HepG2 (cell line): ENCODE results near the gene CARHSP1. TPM values are rescaled to one million over a fixed set of nuclear protein-coding genes. Genes with fewer than 3 reads are reported as not detected.

Experiments used
- ARID4A ChIP-seq: sonication (generic); formaldehyde crosslinking; IDR thresholded peaks from 2 replicates; pipeline ENCODE4 v1.5.0; 2020; ENCODE audit warnings: mild to moderate bottlenecking, missing genetic modification reagents, borderline replicate concordance
- ARNT2 ChIP-seq: sonication (generic); formaldehyde crosslinking; IDR thresholded peaks from 2 replicates; pipeline ENCODE4 v1.8.0; 2022; ENCODE audit warnings: mild to moderate bottlenecking, low read depth, missing genetic modification reagents, moderate library complexity
- DMAP1 ChIP-seq: IDR thresholded peaks from 2 replicates; pipeline ENCODE4 v1.6.1; 2016
- MYC ChIP-seq: sonication (generic); formaldehyde crosslinking; IDR thresholded peaks from 2 replicates; pipeline ENCODE4 v1.9.0; 2021; ENCODE audit warnings: missing genetic modification reagents, borderline replicate concordance
- NCOA5 ChIP-seq: sonication (generic); formaldehyde crosslinking; IDR thresholded peaks from 2 replicates; pipeline ENCODE4 v1.4.0; 2020; ENCODE audit warnings: missing genetic modification reagents
- NFKBIZ ChIP-seq: IDR thresholded peaks from 2 replicates; pipeline ENCODE4 v1.6.1; 2018; ENCODE audit warnings: missing genetic modification reagents, missing compliant biosample characterization
- PAF1 ChIP-seq: IDR thresholded peaks from 2 replicates; pipeline ENCODE4 v1.6.1; 2016; ENCODE audit warnings: missing genetic modification reagents, missing compliant biosample characterization
- PHF21A ChIP-seq: sonication (generic); formaldehyde crosslinking; IDR thresholded peaks from 2 replicates; pipeline ENCODE4 v1.5.0; 2020; ENCODE audit warnings: mild to moderate bottlenecking, missing genetic modification reagents
- RBM22 ChIP-seq: fragments of 200-400 bp; formaldehyde crosslinking; optimal IDR thresholded peaks from 2 replicates; pipeline ENCODE3; 2017; ENCODE audit warnings: mild to moderate bottlenecking, low read length, moderate library complexity
- SPEN ChIP-seq: sonication (generic); formaldehyde crosslinking; IDR thresholded peaks from 2 replicates; pipeline ENCODE4 v1.5.1; 2020; ENCODE audit warnings: low read depth, mild to moderate bottlenecking, missing genetic modification reagents
- ZNF224 ChIP-seq: sonication (generic); formaldehyde crosslinking; IDR thresholded peaks from 2 replicates; pipeline ENCODE4 v1.5.0; 2020; ENCODE audit warnings: mild to moderate bottlenecking, missing genetic modification reagents
- ZNF274 ChIP-seq: sonication (generic); formaldehyde crosslinking; IDR thresholded peaks from 2 replicates; pipeline ENCODE4 v1.5.1; 2020; ENCODE audit warnings: mild to moderate bottlenecking, missing genetic modification reagents
- ZNF431 ChIP-seq: sonication (generic); formaldehyde crosslinking; IDR thresholded peaks from 2 replicates; pipeline ENCODE4 v1.9.0; 2022; ENCODE audit warnings: missing genetic modification reagents, low read depth, mild to moderate bottlenecking, borderline replicate concordance
- ZNF784 ChIP-seq: sonication (generic); formaldehyde crosslinking; IDR thresholded peaks from 2 replicates; pipeline ENCODE4 v1.5.1; 2020; ENCODE audit warnings: missing genetic modification reagents, mild to moderate bottlenecking, borderline replicate concordance
- polyA plus RNA-seq, 8 experiments: library from polyadenylated mRNA; depleted of rRNA in 3 of 8; stranded (reverse) in 7 of 8; unstranded in 1 of 8; fragments of >200 nt; fragmentation: Illumina TruSeq in 4 of 8; extraction: Trizol in 4 of 8; gene quantifications; 2 replicates each; pipeline versions ENCODE4 v1.2.1 to v1.2.3, GENCODE V29; 2011 to 2016; ENCODE audit warnings: low read depth in 4 of 8, missing spikeins in 1 of 8, mixed read lengths in 1 of 8; ENCODE audit not compliant: insufficient read depth in 1 of 8
- total RNA-seq, 5 experiments: library from RNA; depleted of rRNA; stranded (reverse); fragments of >200 nt; fragmentation: Illumina TruSeq; extraction: Trizol; gene quantifications; 2 replicates each; pipeline ENCODE4 v1.2.3, GENCODE V29; 2016; ENCODE audit warnings: low read depth in 1 of 5
- TF ChIP-seq, protein P1 (sequence below): sonication (generic); formaldehyde crosslinking; IDR thresholded peaks from one replicate; pipeline ENCODE4 v1.5.1; 2020; ENCODE audit warnings: mild to moderate bottlenecking, missing genetic modification reagents; ENCODE audit errors: not compliant biosample characterization

CARHSP1 gene
- total and polyA plus RNA-seq, 2 of the 13 experiments (the other 11 are each of a cell fraction or from before 2014, with no cell fraction given): 173 to 345 TPM

GRCh38 chr16:8861563-8862308 lies 7.1 kb downstream of the CARHSP1 start (continued):
- no peak for TF ChIP-seq ZNF784 (CRISPR knock-in tag)
- peak; percentile 50 for TF ChIP-seq PHF21A (CRISPR knock-in tag)
- no peak for TF ChIP-seq MYC (CRISPR knock-in tag)
- TF ChIP-seq, protein P1, sequence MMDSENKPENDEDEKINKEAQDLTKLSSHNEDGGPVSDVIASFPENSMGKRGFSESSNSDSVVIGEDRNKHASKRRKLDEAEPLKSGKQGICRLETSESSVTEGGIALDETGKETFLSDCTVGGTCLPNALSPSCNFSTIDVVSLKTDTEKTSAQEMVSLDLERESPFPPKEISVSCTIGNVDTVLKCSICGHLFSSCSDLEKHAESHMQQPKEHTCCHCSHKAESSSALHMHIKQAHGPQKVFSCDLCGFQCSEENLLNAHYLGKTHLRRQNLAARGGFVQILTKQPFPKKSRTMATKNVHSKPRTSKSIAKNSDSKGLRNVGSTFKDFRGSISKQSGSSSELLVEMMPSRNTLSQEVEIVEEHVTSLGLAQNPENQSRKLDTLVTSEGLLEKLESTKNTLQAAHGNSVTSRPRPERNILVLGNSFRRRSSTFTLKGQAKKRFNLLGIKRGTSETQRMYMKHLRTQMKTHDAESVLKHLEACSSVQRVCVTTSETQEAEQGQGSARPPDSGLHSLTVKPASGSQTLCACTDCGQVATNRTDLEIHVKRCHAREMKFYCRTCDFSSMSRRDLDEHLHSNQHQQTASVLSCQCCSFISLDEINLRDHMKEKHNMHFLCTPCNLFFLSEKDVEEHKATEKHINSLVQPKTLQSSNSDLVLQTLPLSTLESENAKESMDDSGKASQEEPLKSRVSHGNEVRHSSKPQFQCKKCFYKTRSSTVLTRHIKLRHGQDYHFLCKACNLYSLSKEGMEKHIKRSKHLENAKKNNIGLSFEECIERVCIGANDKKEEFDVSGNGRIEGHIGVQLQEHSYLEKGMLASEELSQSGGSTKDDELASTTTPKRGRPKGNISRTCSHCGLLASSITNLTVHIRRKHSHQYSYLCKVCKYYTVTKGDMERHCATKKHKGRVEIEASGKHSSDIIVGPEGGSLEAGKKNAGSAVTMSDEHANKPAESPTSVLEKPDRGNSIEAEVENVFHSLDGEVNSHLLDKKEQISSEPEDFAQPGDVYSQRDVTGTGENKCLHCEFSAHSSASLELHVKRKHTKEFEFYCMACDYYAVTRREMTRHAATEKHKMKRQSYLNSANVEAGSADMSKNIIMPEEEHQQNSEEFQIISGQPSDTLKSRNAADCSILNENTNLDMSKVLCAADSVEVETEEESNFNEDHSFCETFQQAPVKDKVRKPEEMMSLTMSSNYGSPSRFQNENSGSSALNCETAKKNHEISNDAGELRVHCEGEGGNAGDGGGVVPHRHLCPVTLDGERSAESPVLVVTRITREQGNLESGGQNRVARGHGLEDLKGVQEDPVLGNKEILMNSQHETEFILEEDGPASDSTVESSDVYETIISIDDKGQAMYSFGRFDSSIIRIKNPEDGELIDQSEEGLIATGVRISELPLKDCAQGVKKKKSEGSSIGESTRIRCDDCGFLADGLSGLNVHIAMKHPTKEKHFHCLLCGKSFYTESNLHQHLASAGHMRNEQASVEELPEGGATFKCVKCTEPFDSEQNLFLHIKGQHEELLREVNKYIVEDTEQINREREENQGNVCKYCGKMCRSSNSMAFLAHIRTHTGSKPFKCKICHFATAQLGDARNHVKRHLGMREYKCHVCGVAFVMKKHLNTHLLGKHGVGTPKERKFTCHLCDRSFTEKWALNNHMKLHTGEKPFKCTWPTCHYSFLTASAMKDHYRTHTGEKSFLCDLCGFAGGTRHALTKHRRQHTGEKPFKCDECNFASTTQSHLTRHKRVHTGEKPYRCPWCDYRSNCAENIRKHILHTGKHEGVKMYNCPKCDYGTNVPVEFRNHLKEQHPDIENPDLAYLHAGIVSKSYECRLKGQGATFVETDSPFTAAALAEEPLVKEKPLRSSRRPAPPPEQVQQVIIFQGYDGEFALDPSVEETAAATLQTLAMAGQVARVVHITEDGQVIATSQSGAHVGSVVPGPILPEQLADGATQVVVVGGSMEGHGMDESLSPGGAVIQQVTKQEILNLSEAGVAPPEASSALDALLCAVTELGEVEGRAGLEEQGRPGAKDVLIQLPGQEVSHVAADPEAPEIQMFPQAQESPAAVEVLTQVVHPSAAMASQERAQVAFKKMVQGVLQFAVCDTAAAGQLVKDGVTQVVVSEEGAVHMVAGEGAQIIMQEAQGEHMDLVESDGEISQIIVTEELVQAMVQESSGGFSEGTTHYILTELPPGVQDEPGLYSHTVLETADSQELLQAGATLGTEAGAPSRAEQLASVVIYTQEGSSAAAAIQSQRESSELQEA: no peak
- no peak for TF ChIP-seq DMAP1
- no peak for TF ChIP-seq ARID4A (CRISPR knock-in tag)
- 0 out of 2 replicates have a peak, but pooled peaks have one; percentile 19 for TF ChIP-seq ZNF431 (CRISPR knock-in tag)
- no peak for TF ChIP-seq ARNT2
- TF ChIP-seq PAF1 (CRISPR knock-in tag): no peak; the same call in 1 of the 2 replicates
- TF ChIP-seq ZNF274 (CRISPR knock-in tag): no peak; the same call in 1 of the 2 replicates
- TF ChIP-seq NCOA5 (CRISPR knock-in tag): no peak
- no peak for TF ChIP-seq SPEN (CRISPR knock-in tag)
- 0 out of 2 replicates have a peak, but pooled peaks have one; percentile 31 for TF ChIP-seq NFKBIZ (CRISPR knock-in tag)
- no peak for TF ChIP-seq ZNF224 (CRISPR knock-in tag)
- peak; percentile 1 for TF ChIP-seq RBM22
